Measurements from ENCODE around the gene GRAMD1B.

- TF ChIP-seq CTCF (IDR thresholded peaks at IDR 0.05) (no peak), POLR2A (IDR thresholded peaks at IDR 0.05) (no peak)
These were observed 54.4 kb downstream of the GRAMD1B start for GRCh38 chr11:123484448-123484847.

All from suprapubic skin (tissue), 3 donors.